Kidney epithelial cell (primary cell): ENCODE data around the gene PDE4B. TPM values are rescaled to one million over a fixed set of nuclear protein-coding genes. Genes with fewer than 3 reads are reported as not detected.
"Not testable (repeated sequence)": the region's sequence is repeated elsewhere in the genome, so short reads cannot be mapped to it uniquely, and the experiment has no call there.

Experiments
- DNase-seq: peaks from one replicate; pipeline ENCODE4 v3.0.0-alpha.2; 2010; ENCODE audit warnings: low read depth
- H3K27me3 ChIP-seq: 2 replicates; pipeline ENCODE4 v1.6.0; 2011; ENCODE audit warnings: low read length; ENCODE audit not compliant: control insufficient read depth, insufficient read depth
- H3K36me3 ChIP-seq: 2 replicates; pipeline ENCODE4 v1.5.1; 2011; ENCODE audit warnings: low read length; ENCODE audit not compliant: control insufficient read depth, insufficient read depth
- H3K4me3 ChIP-seq: 2 replicates; pipeline ENCODE4 v1.5.1; 2011; ENCODE audit warnings: low read depth, mild to moderate bottlenecking, control low read depth, low read length
- total RNA-seq: library from RNA; depleted of rRNA; stranded (reverse); fragments of >200 nt; gene quantifications from 2 replicates; pipeline ENCODE4 v1.2.3, GENCODE V29; 2015
- TF ChIP-seq, protein P1 (sequence below): IDR thresholded peaks from 2 replicates; pipeline ENCODE4 v1.5.1; 2011; ENCODE audit warnings: mild to moderate bottlenecking, moderate library complexity, low read length, control low read depth, inconsistent platforms; ENCODE audit not compliant: insufficient read depth, poor library complexity, severe bottlenecking

The PDE4B gene
- total RNA-seq, 1 donor from 2014 or later, result 0.33 TPM

DNA sequence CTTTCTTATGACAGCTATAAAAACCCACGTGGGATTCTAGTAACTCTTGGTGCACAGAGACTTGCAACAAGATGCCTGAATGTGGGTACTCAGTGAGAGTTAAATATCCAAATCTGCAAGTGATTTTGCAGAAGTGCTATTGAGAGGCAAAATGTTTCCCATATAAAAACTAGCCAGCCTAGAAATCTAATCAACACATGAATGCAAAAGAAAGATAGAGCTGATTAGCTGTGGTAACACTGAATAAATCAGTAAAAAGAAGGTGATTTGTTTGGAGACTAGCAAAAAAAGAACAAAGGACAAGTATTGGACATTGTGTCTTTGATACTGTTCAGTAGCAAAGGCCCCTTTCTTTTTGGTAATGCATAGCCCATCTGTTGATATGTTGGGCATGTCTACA is 527.5 kb downstream of the PDE4B start:
- TF ChIP-seq, protein P1, sequence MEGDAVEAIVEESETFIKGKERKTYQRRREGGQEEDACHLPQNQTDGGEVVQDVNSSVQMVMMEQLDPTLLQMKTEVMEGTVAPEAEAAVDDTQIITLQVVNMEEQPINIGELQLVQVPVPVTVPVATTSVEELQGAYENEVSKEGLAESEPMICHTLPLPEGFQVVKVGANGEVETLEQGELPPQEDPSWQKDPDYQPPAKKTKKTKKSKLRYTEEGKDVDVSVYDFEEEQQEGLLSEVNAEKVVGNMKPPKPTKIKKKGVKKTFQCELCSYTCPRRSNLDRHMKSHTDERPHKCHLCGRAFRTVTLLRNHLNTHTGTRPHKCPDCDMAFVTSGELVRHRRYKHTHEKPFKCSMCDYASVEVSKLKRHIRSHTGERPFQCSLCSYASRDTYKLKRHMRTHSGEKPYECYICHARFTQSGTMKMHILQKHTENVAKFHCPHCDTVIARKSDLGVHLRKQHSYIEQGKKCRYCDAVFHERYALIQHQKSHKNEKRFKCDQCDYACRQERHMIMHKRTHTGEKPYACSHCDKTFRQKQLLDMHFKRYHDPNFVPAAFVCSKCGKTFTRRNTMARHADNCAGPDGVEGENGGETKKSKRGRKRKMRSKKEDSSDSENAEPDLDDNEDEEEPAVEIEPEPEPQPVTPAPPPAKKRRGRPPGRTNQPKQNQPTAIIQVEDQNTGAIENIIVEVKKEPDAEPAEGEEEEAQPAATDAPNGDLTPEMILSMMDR, result no peak
- no peak for DNase-seq
- H3K36me3 ChIP-seq, result no peaks in the 10 kb centered on the region
- no peaks in the 10 kb centered on the region for H3K27me3 ChIP-seq
- no peak overlapping the region for H3K4me3 ChIP-seq

DNA sequence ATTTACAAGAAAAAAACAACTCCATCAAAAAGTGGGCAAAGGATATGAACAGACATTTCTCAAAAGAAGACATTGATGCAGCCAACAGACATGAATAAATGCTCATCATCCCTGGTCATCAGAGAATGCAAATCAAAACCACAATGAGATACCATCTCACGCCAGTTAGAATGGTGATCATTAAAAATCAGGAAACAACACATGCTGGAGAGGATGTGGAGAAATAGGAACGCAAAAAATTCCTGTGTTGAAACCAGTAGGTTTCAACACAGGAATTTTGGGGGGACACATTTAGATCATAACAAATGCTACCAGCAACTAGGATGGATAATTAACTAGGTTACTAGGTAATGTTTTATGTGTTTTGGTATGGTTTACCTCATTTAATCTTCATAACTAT is 529.8 kb downstream of the PDE4B start:
- H3K36me3 ChIP-seq, H3K27me3 ChIP-seq, DNase-seq, H3K4me3 ChIP-seq: not testable (repeated sequence)

- Histone ChIP-seq H3K4me3 (no peak overlapping the region), H3K36me3 (no peaks in the 10 kb centered on the region), H3K27me3 (no peaks in the 10 kb centered on the region)
- no peak for DNase-seq
- TF ChIP-seq, protein P1, result no peak
Measured at GRCh38 chr1:66323958-66324625, 531.4 kb downstream of the PDE4B start.

GRCh38 chr1:66325594-66326380 is 533.1 kb downstream of the PDE4B start:
- H3K36me3 ChIP-seq, result no peaks in the 10 kb centered on the region
- TF ChIP-seq, protein P1, result no peak
- no peaks in the 10 kb centered on the region for H3K27me3 ChIP-seq
- H3K4me3 ChIP-seq, result no peak overlapping the region
- DNase-seq, result no peak

DNA sequence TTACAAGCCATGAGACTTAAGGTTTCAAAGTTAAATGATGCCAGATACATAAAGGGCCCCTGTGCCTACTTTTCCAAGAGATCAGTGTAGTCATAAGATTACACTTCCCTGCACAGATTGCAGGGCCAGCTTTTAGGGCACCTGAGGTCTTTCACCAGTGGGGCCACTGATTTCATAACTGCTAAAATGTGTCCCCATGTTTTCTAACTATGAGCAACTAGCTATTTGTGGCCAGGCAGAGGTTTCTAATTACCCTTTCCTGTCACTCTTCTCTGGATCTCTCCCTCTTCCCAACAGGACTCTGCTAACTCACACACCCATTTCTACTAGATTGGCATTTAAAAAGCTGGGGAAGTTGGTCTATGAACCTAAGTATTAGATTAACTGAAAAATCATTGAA is 534.2 kb downstream of the PDE4B start:
- no peaks in the 10 kb centered on the region for H3K27me3 ChIP-seq
- H3K4me3 ChIP-seq, result no peak overlapping the region
- H3K36me3 ChIP-seq, result no peaks in the 10 kb centered on the region
- no peak for DNase-seq
- TF ChIP-seq, protein P1, result no peak

DNA sequence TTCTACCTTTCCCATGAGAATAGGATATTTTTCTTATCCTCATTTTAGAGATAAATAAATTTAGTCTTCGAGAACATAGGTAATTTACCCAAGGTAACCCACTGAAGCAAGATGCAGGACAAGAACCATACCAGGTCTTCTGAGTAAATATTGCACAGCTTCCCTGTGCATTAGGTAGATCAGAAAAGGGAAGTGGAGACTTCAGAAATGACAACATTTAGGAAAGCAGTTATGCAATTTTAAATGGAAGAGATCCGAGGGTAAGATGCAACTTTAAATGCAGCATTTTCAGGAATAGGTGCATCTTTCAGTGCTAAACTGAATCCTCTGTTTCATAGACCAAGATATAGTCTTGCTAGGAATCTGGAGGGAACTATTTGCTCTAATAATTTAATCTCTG is 534.9 kb downstream of the PDE4B start:
- TF ChIP-seq, protein P1, result no peak
- no peaks in the 10 kb centered on the region for H3K36me3 ChIP-seq
- no peak overlapping the region for H3K4me3 ChIP-seq
- H3K27me3 ChIP-seq, result no peaks in the 10 kb centered on the region
- no peak for DNase-seq
